ENCODE data around the gene IFIT3. TPM values are rescaled to one million over a fixed set of nuclear protein-coding genes. Genes with fewer than 3 reads are reported as not detected.

The IFIT3 gene
- total and polyA plus RNA-seq, 2 experiments from 2014 or later = 0.42 to 0.52 TPM

DNA sequence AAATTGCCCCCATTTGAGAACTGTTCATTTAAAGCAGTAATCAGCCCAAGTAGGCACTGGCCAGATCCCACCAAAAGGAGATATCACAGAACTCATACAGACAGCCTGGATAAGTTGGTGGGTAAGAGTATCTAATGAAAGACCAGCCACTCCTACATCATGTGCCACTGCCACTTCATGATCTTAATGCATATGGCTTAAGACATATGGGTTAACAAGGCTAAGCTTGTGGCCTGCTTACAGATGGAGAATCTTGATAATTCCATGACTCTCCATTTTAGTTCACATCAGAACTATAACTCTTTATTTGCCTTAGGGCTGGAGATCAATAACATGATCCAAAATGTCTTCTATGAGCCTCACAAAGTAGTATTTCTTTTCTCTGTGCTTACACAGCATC lies 43.3 kb downstream of the IFIT3 start:
- Mint-ChIP-seq H3K27me3 (ENCODE audit: insufficient read depth, low read depth, poor library complexity) (peaks cover 2% of the 10 kb centered on the region), H3K27ac (no peak overlapping the region), H3K36me3 (ENCODE audit: low read depth) (no peaks in the 10 kb centered on the region), H3K9me3 (no peaks in the 10 kb centered on the region; the same call in 2 of the 3 replicates), H3K4me1 (peaks cover 12% of the 10 kb centered on the region), H3K4me3 (no peak overlapping the region)
- H3F3A ChIP-seq (replicated peaks; ENCODE audit: low read depth) = no peaks in the 10 kb centered on the region
- no peak overlapping the region for H3K4me2 ChIP-seq
- H3K9me2 ChIP-seq (ENCODE audit: insufficient read depth) = no peaks in the 10 kb centered on the region
- no peak overlapping the region for H3K4me3 ChIP-seq
- no peak for DNase-seq (ENCODE audit: low spot score)
- no peak for ATAC-seq
- H2AFZ ChIP-seq = no peak overlapping the region
- no peaks in the 10 kb centered on the region for H3K79me2 ChIP-seq (replicated peaks; ENCODE audit: insufficient read depth)
- H3K27ac ChIP-seq (ENCODE audit: low read depth) = no peak overlapping the region
- H3K4me1 ChIP-seq (ENCODE audit: insufficient read depth) = no peaks in the 10 kb centered on the region
- TF ChIP-seq, protein P1, sequence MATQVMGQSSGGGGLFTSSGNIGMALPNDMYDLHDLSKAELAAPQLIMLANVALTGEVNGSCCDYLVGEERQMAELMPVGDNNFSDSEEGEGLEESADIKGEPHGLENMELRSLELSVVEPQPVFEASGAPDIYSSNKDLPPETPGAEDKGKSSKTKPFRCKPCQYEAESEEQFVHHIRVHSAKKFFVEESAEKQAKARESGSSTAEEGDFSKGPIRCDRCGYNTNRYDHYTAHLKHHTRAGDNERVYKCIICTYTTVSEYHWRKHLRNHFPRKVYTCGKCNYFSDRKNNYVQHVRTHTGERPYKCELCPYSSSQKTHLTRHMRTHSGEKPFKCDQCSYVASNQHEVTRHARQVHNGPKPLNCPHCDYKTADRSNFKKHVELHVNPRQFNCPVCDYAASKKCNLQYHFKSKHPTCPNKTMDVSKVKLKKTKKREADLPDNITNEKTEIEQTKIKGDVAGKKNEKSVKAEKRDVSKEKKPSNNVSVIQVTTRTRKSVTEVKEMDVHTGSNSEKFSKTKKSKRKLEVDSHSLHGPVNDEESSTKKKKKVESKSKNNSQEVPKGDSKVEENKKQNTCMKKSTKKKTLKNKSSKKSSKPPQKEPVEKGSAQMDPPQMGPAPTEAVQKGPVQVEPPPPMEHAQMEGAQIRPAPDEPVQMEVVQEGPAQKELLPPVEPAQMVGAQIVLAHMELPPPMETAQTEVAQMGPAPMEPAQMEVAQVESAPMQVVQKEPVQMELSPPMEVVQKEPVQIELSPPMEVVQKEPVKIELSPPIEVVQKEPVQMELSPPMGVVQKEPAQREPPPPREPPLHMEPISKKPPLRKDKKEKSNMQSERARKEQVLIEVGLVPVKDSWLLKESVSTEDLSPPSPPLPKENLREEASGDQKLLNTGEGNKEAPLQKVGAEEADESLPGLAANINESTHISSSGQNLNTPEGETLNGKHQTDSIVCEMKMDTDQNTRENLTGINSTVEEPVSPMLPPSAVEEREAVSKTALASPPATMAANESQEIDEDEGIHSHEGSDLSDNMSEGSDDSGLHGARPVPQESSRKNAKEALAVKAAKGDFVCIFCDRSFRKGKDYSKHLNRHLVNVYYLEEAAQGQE (IDR thresholded peaks at IDR 0.05; ENCODE audit: unreplicated experiment) = no peak
- no peak for TF ChIP-seq EZH2phosphoT487 (IDR thresholded peaks at IDR 0.05; ENCODE audit: unreplicated experiment)
- no peak for TF ChIP-seq JUNB (IDR thresholded peaks at IDR 0.05; ENCODE audit: unreplicated experiment)
- no peak for TF ChIP-seq CREB1 (CRISPR knock-in tag; IDR thresholded peaks at IDR 0.05; ENCODE audit: low read depth)
- TF ChIP-seq STAT1 (IDR thresholded peaks at IDR 0.05; ENCODE audit: unreplicated experiment) = no peak
- TF ChIP-seq, protein P2, sequence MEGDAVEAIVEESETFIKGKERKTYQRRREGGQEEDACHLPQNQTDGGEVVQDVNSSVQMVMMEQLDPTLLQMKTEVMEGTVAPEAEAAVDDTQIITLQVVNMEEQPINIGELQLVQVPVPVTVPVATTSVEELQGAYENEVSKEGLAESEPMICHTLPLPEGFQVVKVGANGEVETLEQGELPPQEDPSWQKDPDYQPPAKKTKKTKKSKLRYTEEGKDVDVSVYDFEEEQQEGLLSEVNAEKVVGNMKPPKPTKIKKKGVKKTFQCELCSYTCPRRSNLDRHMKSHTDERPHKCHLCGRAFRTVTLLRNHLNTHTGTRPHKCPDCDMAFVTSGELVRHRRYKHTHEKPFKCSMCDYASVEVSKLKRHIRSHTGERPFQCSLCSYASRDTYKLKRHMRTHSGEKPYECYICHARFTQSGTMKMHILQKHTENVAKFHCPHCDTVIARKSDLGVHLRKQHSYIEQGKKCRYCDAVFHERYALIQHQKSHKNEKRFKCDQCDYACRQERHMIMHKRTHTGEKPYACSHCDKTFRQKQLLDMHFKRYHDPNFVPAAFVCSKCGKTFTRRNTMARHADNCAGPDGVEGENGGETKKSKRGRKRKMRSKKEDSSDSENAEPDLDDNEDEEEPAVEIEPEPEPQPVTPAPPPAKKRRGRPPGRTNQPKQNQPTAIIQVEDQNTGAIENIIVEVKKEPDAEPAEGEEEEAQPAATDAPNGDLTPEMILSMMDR (conservative IDR thresholded peaks at IDR 0.05; ENCODE audit: low read depth in 2 of 2) = no peak
- TF ChIP-seq POLR2AphosphoS5 (IDR thresholded peaks at IDR 0.05; ENCODE audit: low read depth) = no peak
- no peak for TF ChIP-seq EZH2 (IDR thresholded peaks at IDR 0.05; ENCODE audit: low read depth, unreplicated experiment)
- TF ChIP-seq ZNF114 (CRISPR knock-in tag; IDR thresholded peaks at IDR 0.05) = no peak
- TF ChIP-seq, protein P3, sequence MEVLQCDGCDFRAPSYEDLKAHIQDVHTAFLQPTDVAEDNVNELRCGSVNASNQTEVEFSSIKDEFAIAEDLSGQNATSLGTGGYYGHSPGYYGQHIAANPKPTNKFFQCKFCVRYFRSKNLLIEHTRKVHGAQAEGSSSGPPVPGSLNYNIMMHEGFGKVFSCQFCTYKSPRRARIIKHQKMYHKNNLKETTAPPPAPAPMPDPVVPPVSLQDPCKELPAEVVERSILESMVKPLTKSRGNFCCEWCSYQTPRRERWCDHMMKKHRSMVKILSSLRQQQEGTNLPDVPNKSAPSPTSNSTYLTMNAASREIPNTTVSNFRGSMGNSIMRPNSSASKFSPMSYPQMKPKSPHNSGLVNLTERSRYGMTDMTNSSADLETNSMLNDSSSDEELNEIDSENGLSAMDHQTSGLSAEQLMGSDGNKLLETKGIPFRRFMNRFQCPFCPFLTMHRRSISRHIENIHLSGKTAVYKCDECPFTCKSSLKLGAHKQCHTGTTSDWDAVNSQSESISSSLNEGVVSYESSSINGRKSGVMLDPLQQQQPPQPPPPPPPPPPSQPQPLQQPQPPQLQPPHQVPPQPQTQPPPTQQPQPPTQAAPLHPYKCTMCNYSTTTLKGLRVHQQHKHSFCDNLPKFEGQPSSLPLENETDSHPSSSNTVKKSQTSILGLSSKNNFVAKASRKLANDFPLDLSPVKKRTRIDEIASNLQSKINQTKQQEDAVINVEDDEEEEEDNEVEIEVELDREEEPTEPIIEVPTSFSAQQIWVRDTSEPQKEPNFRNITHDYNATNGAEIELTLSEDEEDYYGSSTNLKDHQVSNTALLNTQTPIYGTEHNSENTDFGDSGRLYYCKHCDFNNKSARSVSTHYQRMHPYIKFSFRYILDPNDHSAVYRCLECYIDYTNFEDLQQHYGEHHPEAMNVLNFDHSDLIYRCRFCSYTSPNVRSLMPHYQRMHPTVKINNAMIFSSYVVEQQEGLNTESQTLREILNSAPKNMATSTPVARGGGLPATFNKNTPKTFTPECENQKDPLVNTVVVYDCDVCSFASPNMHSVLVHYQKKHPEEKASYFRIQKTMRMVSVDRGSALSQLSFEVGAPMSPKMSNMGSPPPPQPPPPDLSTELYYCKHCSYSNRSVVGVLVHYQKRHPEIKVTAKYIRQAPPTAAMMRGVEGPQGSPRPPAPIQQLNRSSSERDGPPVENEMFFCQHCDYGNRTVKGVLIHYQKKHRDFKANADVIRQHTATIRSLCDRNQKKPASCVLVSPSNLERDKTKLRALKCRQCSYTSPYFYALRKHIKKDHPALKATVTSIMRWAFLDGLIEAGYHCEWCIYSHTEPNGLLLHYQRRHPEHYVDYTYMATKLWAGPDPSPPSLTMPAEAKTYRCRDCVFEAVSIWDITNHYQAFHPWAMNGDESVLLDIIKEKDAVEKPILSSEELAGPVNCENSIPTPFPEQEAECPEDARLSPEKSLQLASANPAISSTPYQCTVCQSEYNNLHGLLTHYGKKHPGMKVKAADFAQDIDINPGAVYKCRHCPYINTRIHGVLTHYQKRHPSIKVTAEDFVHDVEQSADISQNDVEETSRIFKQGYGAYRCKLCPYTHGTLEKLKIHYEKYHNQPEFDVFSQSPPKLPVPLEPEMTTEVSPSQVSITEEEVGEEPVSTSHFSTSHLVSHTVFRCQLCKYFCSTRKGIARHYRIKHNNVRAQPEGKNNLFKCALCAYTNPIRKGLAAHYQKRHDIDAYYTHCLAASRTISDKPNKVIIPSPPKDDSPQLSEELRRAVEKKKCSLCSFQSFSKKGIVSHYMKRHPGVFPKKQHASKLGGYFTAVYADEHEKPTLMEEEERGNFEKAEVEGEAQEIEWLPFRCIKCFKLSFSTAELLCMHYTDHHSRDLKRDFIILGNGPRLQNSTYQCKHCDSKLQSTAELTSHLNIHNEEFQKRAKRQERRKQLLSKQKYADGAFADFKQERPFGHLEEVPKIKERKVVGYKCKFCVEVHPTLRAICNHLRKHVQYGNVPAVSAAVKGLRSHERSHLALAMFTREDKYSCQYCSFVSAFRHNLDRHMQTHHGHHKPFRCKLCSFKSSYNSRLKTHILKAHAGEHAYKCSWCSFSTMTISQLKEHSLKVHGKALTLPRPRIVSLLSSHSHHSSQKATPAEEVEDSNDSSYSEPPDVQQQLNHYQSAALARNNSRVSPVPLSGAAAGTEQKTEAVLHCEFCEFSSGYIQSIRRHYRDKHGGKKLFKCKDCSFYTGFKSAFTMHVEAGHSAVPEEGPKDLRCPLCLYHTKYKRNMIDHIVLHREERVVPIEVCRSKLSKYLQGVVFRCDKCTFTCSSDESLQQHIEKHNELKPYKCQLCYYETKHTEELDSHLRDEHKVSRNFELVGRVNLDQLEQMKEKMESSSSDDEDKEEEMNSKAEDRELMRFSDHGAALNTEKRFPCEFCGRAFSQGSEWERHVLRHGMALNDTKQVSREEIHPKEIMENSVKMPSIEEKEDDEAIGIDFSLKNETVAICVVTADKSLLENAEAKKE (CRISPR knock-in tag; IDR thresholded peaks at IDR 0.05) = no peak
- no peaks in the 10 kb centered on the region for H3K27me3 ChIP-seq (ENCODE audit: insufficient read depth)
- H3K36me3 ChIP-seq (ENCODE audit: insufficient read depth) = no peaks in the 10 kb centered on the region
- no peaks in the 10 kb centered on the region for H4K20me1 ChIP-seq (replicated peaks; ENCODE audit: insufficient read depth)

Data from GM23338 (cell line).